ENCODE measurements around the gene LYZL6. TPM values are rescaled to one million over a fixed set of nuclear protein-coding genes. Genes with fewer than 3 reads are reported as not detected.

The LYZL6 gene
- total and polyA plus RNA-seq, 10 of the 15 experiments (the other 5 are each of a cell fraction or from before 2014, with no cell fraction given): not detected

DNA sequence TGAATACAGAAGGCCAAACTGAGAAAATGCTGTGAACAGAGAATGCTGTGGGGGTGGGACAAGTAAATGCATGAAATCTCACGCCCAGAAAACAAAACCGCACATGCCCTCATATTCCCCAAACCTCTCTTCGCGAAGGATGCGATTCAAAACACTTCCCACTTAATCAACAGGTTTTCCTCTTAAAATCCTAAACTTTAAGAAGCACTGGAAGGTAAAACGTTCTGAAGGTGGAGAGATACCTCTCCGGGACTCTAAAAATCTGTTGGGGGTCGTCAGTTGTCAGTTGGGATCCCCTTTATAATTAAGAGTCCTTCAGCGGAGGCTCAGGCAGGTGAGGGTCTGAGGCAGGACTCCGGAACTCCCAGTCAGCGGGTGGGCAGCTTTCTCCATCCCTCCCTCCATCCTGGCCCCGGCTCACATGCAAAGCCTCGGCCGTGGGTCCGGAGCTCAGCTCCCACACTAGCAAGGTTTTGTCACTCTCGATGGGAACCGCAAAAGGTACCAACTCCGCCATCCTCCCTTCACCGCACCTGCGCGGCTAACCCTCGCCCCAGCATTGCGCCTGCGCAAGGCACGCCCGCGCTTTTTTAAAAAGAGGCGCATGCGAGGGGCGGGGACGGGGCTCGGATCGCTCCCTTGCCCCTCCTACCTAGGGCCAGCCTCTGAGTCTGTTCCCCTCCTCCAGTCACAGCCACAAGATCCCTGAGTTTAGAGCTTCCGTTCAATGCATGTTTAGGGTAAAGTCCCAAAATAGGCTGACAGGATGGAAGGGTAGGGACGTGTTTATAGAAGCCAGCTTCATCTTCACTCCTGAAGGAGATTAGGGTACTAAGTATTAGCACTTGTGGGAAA is 13.1 kb downstream of the LYZL6 start, which contains the start of gene RDM1 (continued):
- TF ChIP-seq, protein P1, sequence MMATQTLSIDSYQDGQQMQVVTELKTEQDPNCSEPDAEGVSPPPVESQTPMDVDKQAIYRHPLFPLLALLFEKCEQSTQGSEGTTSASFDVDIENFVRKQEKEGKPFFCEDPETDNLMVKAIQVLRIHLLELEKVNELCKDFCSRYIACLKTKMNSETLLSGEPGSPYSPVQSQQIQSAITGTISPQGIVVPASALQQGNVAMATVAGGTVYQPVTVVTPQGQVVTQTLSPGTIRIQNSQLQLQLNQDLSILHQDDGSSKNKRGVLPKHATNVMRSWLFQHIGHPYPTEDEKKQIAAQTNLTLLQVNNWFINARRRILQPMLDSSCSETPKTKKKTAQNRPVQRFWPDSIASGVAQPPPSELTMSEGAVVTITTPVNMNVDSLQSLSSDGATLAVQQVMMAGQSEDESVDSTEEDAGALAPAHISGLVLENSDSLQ (IDR thresholded peaks at IDR 0.05): no peak
- TF ChIP-seq RFX5 (IDR thresholded peaks at IDR 0.05; ENCODE audit: low read depth, low read length) (0 out of 2 replicates have a peak, but pooled peaks have one; percentile 10), LARP7 (IDR thresholded peaks at IDR 0.05) (no peak), EGR1 (IDR thresholded peaks at IDR 0.05; ENCODE audit: borderline replicate concordance in 1 of 2, low read depth in 2 of 2, low read length in 2 of 2) (peak in 1 of 2 experiments; percentile 69; a peak in 2 of 3 replicates), STAT1 (conservative IDR thresholded peaks at IDR 0.05) (0 out of 2 replicates have a peak, but pooled peaks have one; percentile 57), TCF7 (IDR thresholded peaks at IDR 0.05; ENCODE audit: borderline replicate concordance) (no peak), POLR2AphosphoS5 (IDR thresholded peaks at IDR 0.05; ENCODE audit: low read length) (no peak), DPF2 (IDR thresholded peaks at IDR 0.05) (0 out of 2 replicates have a peak, but pooled peaks have one; percentile 18), ATF7 (IDR thresholded peaks at IDR 0.05; ENCODE audit: low read depth) (no peak), POU2F2 (IDR thresholded peaks at IDR 0.05; ENCODE audit: borderline replicate concordance, low read depth, low read length) (no peak), RAD51 (IDR thresholded peaks at IDR 0.05) (no peak), POLR2A (IDR thresholded peaks at IDR 0.05; ENCODE audit: low read depth, low read length) (peak; percentile 77), NFXL1 (IDR thresholded peaks at IDR 0.05; ENCODE audit: borderline replicate concordance) (no peak), CBFB (IDR thresholded peaks at IDR 0.05; ENCODE audit: low read depth) (peak; percentile 55; the same call in 1 of the 2 replicates), TCF12 (IDR thresholded peaks at IDR 0.05; ENCODE audit: low read depth, low read length) (0 out of 2 replicates have a peak, but pooled peaks have one; percentile 32), NRF1 (conservative IDR thresholded peaks at IDR 0.05; ENCODE audit: low read depth, low read length) (peak; percentile 89), RELA (IDR thresholded peaks at IDR 0.05; ENCODE audit: borderline replicate concordance, partially characterized antibody) (no peak), EP300 (IDR thresholded peaks at IDR 0.05; ENCODE audit: borderline replicate concordance in 1 of 2, control insufficient read depth in 1 of 2, low read depth in 2 of 2, low read length in 2 of 2) (peak in 1 of 2 experiments; percentile 3; a peak in 1 of 4 replicates), RB1 (IDR thresholded peaks at IDR 0.05; ENCODE audit: borderline replicate concordance) (peak; percentile 90; the same call in 1 of the 2 replicates), NR2C1 (IDR thresholded peaks at IDR 0.05) (no peak), SIN3A (IDR thresholded peaks at IDR 0.05; ENCODE audit: low read depth, low read length) (peak; percentile 97), RUNX3 (IDR thresholded peaks at IDR 0.05; ENCODE audit: low read length) (peak; percentile 80), ZNF622 (IDR thresholded peaks at IDR 0.05) (no peak), SUZ12 (IDR thresholded peaks at IDR 0.05; ENCODE audit: unreplicated experiment) (no peak)
- TF ChIP-seq, protein P2, sequence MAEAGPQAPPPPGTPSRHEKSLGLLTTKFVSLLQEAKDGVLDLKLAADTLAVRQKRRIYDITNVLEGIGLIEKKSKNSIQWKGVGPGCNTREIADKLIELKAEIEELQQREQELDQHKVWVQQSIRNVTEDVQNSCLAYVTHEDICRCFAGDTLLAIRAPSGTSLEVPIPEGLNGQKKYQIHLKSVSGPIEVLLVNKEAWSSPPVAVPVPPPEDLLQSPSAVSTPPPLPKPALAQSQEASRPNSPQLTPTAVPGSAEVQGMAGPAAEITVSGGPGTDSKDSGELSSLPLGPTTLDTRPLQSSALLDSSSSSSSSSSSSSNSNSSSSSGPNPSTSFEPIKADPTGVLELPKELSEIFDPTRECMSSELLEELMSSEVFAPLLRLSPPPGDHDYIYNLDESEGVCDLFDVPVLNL (IDR thresholded peaks at IDR 0.05; ENCODE audit: low read depth, low read length): peak; percentile 96
- TF ChIP-seq, protein P3, sequence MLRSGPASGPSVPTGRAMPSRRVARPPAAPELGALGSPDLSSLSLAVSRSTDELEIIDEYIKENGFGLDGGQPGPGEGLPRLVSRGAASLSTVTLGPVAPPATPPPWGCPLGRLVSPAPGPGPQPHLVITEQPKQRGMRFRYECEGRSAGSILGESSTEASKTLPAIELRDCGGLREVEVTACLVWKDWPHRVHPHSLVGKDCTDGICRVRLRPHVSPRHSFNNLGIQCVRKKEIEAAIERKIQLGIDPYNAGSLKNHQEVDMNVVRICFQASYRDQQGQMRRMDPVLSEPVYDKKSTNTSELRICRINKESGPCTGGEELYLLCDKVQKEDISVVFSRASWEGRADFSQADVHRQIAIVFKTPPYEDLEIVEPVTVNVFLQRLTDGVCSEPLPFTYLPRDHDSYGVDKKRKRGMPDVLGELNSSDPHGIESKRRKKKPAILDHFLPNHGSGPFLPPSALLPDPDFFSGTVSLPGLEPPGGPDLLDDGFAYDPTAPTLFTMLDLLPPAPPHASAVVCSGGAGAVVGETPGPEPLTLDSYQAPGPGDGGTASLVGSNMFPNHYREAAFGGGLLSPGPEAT (IDR thresholded peaks at IDR 0.05; ENCODE audit: low read depth): peak; percentile 12; the same call in 1 of the 2 replicates
